ENCODE measurements around the gene NCR2.

The NCR2 gene

GRCh38 chr6:41331401-41332150 is 3.8 kb upstream of the NCR2 start:
- DNase-seq: no peak

DNA sequence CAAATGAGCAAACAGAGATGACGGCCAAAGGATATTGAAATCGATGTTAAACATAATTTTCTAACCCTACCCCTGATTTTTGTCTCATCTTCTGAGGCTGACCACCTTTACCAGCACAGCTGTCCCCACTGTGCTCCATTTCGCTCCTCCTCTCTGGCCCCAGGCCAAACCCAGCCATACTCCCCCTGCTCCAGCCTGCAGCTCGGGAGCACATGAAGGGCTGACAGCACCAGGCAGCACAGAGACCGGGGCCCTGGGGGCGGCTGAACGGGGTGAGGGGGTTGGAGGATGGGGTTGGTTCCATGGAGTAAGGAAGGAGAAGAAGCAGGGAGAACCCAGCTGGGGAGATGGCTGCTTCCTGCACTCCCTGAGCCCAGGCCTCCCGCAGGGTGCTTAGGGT is 3.2 kb upstream of the NCR2 start:
- no peak for DNase-seq

DNA sequence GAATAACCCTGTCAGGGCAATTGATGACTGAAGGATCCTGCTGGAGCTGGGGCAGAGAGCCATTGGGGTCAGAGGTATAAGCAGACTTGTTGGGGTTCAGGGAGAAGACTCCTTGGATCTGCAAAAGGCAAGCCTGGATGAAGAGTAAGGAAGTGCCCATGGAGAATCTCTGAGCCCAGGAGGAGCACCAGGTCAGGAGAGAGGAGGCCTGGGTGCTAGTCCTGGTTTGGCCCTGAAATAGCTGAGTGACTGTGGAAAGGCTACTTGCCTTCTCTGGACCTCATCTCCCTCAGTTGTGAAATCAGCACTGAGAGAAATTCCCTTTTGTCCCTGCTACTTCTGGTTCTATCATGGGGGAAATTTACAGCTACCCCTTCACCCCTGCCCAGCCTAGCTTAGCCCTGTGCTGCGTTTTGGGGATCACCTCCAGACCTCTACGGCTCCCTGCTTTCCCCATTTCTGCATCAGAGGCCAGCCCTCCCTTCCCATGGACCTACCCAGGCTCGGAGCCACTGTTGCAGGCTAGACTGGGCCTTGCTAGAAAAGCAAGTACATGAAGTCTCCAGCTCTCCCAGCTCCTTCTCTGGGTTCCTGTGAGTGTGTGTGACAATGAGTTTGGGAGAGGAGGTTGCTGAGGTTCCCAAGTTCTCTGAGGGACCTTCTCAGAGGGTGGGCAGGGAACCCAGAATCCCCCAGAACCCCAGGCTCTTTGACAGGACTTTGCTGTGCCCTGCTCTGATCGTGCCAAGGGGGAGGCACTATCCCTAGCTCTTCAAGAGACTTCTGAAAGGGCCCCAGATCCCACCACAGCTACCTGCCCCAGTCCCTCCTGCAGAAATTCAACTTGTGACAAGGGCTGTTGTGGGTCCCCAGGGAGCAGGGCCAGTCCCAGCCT is 2.3 kb upstream of the NCR2 start:
- no peak for DNase-seq

DNA sequence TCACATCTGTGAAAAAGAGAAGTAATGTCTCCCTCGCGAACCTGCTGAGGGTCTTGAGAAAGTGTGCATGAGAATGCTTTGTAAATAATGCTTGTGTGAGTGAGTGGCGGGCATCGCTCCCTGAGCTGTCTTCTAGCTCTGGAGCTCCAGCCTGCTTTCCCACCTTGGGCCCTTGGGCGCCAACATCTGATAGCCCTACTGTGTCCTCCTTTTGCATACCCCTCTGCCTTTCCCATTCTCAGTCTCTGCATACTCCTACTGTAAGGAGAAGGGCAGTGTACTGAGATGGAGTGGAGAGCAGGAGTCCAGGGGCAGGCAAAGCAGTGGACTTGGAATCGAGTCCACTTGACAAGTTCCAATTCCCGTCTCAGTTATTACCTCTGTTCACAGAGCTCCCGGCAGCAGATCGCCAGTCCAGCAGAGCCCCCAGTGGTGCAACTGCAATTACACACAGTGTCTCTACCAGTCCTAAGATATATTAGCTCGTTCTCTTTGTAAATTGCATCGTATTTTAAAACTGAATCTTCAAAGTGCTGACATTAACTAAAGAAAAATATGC is 847 bp upstream of the NCR2 start:
- DNase-seq: no peak

- DNase-seq: no peak
These were observed 535 bp downstream of the NCR2 start for GRCh38 chr6:41335943-41336342.

GRCh38 chr6:41336824-41337223 is 1.4 kb downstream of the NCR2 start:
- DNase-seq: no peak

DNA sequence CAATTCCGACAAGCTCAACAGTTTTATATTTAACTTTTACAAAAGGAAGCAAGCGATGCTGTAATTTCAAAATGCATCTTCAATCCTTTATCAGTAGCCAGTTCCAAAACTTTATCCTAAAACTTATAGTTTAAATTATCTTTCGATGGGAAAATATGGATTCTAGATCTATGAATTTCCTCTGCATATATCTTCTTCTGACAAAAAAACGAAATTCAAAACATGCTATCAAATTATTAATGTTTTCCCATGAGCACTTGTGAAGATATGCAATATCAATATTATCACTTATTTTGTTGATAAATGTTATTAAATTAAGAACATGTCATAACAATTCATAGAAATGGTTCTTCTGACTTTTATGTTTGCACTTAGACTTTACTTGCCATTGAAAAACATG is 2.3 kb downstream of the NCR2 start:
- DNase-seq: no peak

DNA sequence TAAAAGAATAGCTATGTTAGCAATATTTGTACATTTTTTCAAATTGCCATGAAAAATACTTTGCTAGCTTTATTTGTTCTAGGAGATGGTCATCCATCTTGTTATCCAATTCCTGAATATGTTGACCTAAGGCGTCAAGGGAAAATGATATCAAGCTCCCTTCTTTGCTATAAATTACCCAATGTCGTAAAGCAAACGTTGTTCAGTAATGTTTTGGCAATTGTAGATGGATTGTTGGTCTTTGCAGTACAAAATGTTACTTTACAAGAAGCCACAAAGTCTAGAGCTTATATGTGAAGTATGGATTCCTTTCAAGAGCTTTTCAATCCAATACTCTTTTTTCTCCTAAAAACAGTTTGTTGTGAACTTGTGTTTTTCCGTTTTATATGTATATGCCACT is 3.3 kb downstream of the NCR2 start:
- DNase-seq: no peak

- no peak for DNase-seq
These were observed 6.2 kb downstream of the NCR2 start for GRCh38 chr6:41341580-41341979.

GRCh38 chr6:41342241-41342640 is 6.8 kb downstream of the NCR2 start:
- DNase-seq: no peak

DNA sequence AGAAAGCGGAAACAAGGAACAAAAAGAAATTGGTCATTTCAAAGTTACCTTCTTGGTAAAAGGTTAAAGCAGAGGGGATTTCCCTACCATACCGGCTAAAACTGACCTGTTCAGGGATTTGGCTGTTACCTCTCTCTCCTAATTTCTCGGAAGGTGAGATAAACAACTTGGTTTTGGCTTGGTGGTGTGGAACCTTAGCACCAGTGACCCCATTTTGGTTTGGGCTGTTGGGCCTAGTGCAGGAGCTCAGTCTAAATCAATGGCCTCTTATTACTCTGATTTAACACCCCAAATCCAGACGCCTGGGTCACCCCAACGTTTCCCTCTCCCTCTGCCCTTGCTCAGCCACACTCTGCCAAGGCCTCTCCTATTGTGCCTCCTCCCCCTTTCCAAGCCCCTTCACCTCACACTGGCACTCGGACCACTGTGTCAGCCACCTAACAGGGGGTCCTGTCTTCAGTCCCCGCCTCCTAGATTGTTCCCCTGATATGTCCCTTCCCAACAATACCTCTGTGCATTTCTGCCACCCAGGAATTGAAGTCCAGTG is 8.3 kb downstream of the NCR2 start:
- no peak for DNase-seq

DNA sequence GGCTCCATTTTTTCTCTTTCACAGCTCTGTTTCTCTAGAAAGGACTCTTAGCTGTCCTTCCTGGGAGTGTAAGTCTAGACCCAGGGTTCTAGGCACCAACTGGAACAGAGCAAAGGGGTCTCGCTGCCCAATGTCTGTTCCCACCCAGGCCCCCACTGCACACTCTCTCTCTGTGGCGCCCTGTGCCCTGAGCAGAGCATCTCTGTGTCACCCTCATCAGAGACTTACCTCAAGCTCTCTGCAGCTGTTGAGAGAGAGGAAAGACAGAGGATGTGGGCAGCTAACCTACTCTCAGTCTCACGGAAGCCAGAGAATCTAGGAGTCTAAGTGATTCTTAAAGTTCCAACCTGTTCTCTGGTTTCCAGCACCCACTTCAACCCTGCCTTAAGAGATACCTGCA is 9.5 kb downstream of the NCR2 start:
- no peak for DNase-seq

DNA sequence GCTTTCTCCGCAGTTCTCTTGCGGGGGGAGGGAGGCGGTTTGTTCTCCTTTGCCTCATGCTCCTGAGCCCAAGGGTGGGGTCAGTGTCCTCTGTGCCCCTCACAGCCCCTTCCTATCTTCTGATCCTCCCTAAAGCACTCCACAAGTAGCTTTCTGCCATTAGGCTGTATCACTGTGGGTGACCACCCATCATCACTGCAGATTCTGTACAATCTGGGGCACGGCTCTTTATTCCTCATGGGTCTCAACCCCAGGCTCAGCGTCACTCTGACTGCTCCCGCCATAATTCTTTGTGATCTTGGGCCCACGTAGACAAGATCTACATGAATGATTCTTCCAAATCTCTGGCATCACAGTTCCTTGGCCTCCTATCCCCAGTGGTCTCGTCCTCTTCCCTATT is 10.5 kb downstream of the NCR2 start:
- no peak for DNase-seq

GRCh38 chr6:41346441-41346840 is 11.0 kb downstream of the NCR2 start:
- no peak for DNase-seq

DNA sequence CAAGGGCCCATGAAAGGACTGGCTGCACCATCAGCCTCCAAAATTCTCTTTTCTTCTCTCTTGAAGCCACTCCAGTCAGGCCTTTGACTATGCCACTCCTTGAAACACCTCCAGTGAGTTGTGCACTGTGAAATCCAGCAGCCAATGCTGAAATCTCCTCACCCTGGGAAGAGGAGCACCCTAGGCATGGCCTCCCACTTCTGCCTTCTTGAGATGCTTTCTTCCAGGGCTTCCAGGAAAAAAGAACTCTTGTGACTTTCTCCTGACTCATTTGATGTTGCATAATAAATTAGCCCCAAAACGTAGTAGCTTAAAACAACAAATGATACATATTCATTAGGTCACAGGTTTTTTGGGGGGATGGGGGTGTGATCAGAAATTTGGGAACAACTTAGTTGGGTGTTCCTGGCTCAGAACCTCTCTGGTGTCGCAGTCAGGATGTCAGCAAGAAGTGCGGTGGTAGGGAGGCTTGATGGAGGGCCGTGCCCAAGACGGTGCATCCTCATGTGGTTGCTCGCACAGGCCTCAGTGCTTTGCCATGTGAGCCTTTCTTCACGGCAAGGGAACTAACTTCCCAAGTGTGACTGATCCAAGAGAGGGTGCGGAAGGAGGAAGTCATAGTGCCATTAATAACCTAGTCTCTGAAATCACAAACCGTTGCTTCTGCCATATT is 12.1 kb downstream of the NCR2 start:
- no peak for DNase-seq

- no peak for DNase-seq
These were observed 13.5 kb downstream of the NCR2 start for GRCh38 chr6:41348934-41349333.

DNA sequence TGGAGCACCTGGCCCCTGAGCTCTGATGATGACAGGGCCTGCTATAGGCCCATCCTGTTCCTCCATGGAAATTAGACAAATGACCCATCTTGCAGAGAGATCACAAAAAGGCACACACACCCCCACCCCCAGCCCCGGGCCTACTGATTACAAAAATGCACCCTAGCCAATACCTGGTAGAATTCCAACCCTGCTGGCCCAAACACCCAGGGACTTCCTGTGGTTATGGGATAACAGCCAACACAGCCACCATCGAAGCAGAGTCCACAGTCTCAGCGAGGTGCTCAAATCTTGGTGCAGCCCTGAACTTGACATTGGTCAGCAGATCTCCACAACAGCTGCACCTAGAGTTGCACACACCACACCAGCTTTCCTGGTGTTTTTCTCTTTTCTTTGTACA is 17.0 kb downstream of the NCR2 start:
- no peak for DNase-seq

DNA sequence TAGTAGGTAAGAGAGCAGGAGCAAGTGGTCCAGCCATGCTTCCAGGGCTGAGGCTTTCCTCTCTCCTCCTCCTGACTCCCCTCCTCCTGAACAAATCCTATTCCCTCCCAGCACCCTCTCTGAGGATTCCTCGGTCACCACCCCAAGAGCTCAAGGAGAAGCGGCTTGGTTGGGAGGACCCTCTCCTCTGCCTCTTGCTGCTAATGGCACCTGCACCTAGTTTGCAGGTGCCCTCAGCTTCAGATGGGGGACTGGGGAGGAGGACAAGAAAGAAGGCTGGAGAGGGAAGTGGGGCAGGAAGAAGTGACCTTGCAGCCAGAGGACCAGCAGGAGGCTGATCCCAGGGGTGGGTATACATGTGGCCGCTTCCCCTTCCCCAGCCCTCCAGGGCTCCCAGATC is 17.5 kb downstream of the NCR2 start:
- no peak for DNase-seq

DNA sequence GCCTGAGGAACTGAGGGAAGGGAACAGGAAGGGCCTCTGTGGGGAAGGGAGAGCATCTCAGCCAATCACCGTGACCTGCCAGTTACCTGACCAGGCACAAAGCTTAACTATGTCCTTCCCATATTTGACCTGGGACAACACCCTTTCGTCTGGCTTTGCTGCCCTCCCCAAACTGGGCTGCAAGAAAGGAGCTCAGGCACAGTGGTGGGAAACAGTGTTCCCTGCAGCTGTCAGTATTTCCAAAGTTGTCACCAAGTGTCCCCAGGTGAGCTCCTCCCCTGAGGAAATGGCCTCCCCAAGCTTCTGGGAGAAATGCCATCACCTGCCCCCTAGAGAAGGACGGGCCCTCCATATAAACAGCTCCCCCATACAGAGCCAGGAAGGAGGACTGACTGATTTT is 17.9 kb downstream of the NCR2 start:
- DNase-seq: no peak

DNA sequence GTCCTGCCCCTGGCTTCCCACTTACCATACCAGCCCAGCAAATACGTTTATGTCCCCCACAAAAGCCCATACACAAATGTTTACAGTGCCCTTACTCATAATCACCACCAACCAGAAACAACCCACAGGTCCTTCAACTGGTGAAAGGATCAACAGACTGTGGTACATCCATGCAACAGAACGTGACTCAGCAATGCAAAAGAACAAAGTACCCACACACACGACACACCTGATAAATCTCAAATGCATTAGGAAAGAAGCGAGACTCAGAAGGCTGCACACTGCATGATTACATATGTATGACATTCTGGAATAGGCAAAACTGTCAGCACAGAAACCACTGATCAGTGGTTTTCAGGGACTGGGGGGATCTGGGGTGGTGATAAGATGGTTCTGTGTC is 20.5 kb downstream of the NCR2 start:
- no peak for DNase-seq

DNA sequence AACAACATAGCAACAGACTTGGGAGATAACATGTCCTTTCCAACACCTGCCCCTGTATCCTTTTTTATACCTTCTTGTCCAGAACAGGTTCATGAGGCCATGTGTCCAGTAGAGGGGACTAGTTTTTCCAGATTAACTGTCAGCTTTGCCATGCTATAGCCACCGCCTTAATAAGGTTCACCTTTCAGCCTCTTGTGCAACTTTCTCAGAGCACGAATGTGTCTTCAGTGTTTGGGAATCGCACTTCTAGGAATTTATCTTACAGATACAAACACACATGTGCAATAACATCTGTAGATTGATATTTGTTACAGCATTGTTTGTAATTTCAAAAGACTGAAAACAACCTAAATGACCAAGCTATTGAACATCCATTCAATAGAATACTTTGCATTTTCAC is 21.4 kb downstream of the NCR2 start:
- no peak for DNase-seq

GRCh38 chr6:41358503-41358902 is 23.1 kb downstream of the NCR2 start:
- DNase-seq: no peak

DNA sequence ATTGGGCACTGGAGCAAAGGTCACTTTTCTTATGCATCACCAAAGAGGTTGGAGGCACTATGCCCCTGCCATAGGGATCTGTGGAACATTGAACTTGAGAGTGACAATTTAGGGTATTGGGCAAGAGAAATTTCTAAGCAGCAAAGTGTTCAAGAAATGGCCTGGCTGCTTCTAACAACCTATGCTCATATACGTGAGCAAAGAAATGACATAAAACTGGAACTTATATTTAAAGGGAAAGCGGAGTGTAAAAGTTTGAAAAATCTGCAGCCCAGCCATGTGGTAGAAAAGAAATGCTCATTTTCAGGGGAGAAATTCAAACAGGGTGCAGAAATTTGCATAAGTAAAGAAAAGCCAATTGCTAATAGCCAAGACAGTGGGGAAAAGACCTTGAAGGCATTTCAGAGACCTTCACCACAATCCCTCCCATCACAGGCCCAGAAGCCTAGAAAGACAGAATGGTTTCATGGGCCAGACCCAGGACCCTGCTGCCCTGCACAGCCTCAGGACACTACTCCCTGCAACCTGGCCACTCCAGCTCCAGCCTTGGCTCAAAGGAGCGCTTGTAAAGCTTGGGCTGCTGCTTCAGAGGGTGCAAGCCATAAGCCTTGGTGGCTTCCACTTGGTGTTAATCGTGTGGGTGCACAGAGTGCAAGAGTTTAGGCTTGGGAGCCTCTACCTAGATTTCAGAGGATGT is 24.4 kb downstream of the NCR2 start:
- DNase-seq: no peak
